Gastroesophageal sphincter (tissue), 4 donors: Measurements from ENCODE around the gene FMO1. TPM values are rescaled to one million over a fixed set of nuclear protein-coding genes. Genes with fewer than 3 reads are reported as not detected.

Experiments used
- ATAC-seq: fragments of 150-250 bp; one replicate; pipeline ENCODE4 v1.9.1; 2016; ENCODE audit warnings: mild to moderate bottlenecking, moderate library complexity
- H3K27ac ChIP-seq, 4 donors: fragments of 200-600 bp; sonication (generic) in 3 of 4; 1 replicate in 3 of 4; 2 replicates in 1 of 4; pipeline ENCODE4 v1.5.1; 2016 to 2019
- H3K27me3 ChIP-seq: fragments of 200-600 bp; sonication (generic); one replicate; pipeline ENCODE4 v1.5.1; 2019
- H3K36me3 ChIP-seq, 2 donors: fragments of 200-600 bp; sonication (generic); one replicate each; pipeline ENCODE4 v1.5.1; 2019; ENCODE audit warnings: control low read depth in 1 of 2
- H3K4me1 ChIP-seq, 3 donors: fragments of 200-600 bp; sonication (generic); 1 replicate in 2 of 3; 2 replicates in 1 of 3; pipeline ENCODE4 v1.5.1; 2016 to 2019; ENCODE audit warnings: control low read depth in 2 of 3
- H3K4me3 ChIP-seq, 2 donors: fragments of 200-600 bp; sonication (generic); one replicate each; pipeline ENCODE4 v1.5.1; 2019; ENCODE audit warnings: mild to moderate bottlenecking in 1 of 2, moderate library complexity in 1 of 2
- H3K9me3 ChIP-seq, 3 donors: fragments of 200-600 bp; sonication (generic); one replicate each; pipeline ENCODE4 v1.5.1; 2017 to 2019; ENCODE audit warnings: control low read depth in 2 of 3
- EP300 ChIP-seq: sonication (generic); formaldehyde crosslinking; IDR thresholded peaks from one replicate; pipeline ENCODE4 v1.6.1; 2017; ENCODE audit warnings: antibody characterized with exemption, mild to moderate bottlenecking
- POLR2A ChIP-seq, 2 donors: fragments of 450-650 bp; IDR thresholded peaks; one replicate each; pipeline ENCODE4 v1.6.1; 2017; ENCODE audit warnings: antibody characterized with exemption in 2 of 2, mild to moderate bottlenecking in 2 of 2, moderate library complexity in 1 of 2
- POLR2AphosphoS5 ChIP-seq: sonication (generic); formaldehyde crosslinking; IDR thresholded peaks from one replicate; pipeline ENCODE4 v1.6.1; 2017; ENCODE audit warnings: antibody characterized with exemption
- WGBS, 2 donors: methylation state at CpG; one replicate each; pipeline ENCODE4 v1.1.5; 2018; ENCODE audit warnings: low coverage in 1 of 2; 5-methylcytosine and 5-hydroxymethylcytosine counted together
- total RNA-seq, 4 donors: library from RNA; depleted of rRNA; stranded (reverse); fragments of >200 nt; gene quantifications; one replicate each; pipeline ENCODE4 v1.1.0, GENCODE V29; 2016
- TF ChIP-seq, protein P1 (sequence below), 4 experiments: fragments of 200-600 bp in 2 of 4; fragments of 450-650 bp in 2 of 4; sonication (generic) in 1 of 4; IDR thresholded peaks; one replicate each; pipeline ENCODE4 v1.5.1; 2017 to 2019; ENCODE audit warnings: antibody characterized with exemption in 4 of 4, mild to moderate bottlenecking in 2 of 4, moderate library complexity in 2 of 4

FMO1 gene
- total RNA-seq, 4 donors from 2014 or later: 0.12 to 0.81 TPM; not detected in 2

DNA sequence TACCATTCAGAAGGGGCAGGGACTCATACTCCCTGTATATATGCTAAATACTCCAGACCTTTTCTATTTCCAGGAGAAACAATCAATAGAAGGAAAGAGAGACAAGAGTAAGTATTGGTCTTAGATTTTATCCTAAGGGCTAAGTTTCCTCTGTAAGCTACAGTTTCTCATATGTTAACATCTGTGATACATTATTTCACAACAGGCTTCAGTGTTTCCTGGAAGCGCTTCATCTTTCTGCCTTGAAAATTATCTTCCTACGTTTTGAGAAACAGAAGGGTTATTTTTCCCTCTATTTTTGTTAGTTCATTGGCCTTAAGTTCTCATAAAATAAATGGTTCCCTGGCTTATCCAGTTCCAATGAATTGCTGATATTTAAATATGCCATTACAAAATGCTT, 15.6 kb downstream of the FMO1 start:
- Histone ChIP-seq H3K9me3 (no peaks in the 10 kb centered on the region), H3K27me3 (no peaks in the 10 kb centered on the region), H3K36me3 (no peaks in the 10 kb centered on the region), H3K4me3 (no peak overlapping the region), H3K27ac (no peak overlapping the region), H3K4me1 (no peaks in the 10 kb centered on the region)
- no peak for ATAC-seq
- TF ChIP-seq POLR2AphosphoS5: no peak
- no peak for TF ChIP-seq POLR2A (IDR thresholded peaks at IDR 0.05)
- TF ChIP-seq, protein P1, sequence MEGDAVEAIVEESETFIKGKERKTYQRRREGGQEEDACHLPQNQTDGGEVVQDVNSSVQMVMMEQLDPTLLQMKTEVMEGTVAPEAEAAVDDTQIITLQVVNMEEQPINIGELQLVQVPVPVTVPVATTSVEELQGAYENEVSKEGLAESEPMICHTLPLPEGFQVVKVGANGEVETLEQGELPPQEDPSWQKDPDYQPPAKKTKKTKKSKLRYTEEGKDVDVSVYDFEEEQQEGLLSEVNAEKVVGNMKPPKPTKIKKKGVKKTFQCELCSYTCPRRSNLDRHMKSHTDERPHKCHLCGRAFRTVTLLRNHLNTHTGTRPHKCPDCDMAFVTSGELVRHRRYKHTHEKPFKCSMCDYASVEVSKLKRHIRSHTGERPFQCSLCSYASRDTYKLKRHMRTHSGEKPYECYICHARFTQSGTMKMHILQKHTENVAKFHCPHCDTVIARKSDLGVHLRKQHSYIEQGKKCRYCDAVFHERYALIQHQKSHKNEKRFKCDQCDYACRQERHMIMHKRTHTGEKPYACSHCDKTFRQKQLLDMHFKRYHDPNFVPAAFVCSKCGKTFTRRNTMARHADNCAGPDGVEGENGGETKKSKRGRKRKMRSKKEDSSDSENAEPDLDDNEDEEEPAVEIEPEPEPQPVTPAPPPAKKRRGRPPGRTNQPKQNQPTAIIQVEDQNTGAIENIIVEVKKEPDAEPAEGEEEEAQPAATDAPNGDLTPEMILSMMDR (IDR thresholded peaks at IDR 0.05): no peak
- no peak for TF ChIP-seq EP300
- 29 to 66% methylated on average over 1 to 2 of the region's 2 CpGs for WGBS, 2 donors

DNA sequence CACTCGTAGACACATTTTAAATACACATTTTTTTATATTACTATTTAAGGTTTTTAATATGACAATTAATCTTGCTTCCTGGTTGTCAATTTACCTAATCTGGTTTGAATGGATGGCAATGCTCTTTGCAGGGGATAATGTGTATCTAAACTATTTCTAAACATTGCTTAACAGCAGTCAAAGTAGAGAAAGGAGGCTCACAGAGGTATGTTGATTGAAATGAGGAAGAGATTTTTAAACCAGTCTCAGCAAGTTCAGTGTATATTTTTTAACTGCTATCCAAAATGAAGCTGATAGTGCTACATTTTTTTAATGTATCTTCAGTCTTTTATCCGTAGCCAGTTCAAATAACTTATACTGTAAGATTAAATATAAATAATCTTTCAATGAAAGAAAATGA, 17.4 kb downstream of the FMO1 start:
- ATAC-seq: no peak
- Histone ChIP-seq H3K27me3 (no peaks in the 10 kb centered on the region), H3K36me3 (no peaks in the 10 kb centered on the region), H3K9me3 (no peaks in the 10 kb centered on the region), H3K4me1 (no peaks in the 10 kb centered on the region), H3K4me3 (no peak overlapping the region), H3K27ac (no peak overlapping the region)
- TF ChIP-seq, protein P1 (IDR thresholded peaks at IDR 0.05): no peak
- TF ChIP-seq EP300 (no peak), POLR2A (IDR thresholded peaks at IDR 0.05) (no peak), POLR2AphosphoS5 (no peak)
- WGBS, 2 donors: 49 to 77% methylated on average over 2 of the region's 2 CpGs

DNA sequence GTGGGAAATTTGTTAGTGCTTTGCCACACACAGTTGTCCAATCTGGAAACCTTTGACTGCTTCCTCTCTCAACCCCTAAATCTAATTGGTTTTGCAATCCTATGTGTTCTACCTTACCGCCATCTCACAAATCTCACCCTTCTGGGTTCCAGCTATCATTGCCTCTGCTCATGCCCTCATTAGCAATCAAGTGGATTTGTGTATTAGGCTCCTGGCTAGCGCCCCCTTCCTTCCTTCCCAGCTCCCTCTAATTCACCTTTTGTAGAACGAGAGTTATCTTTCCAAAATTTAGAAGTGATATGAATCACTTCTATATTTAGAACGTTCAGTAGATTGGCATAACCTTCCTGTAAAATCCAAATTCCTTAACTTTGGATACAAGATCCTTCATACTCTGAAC, 18.6 kb downstream of the FMO1 start:
- H3K4me3 ChIP-seq: no peak overlapping the region
- WGBS, 2 donors: 52 to 54% methylated on average over 4 of the region's 4 CpGs
- H3K9me3 ChIP-seq: no peaks in the 10 kb centered on the region
- no peak overlapping the region for H3K27ac ChIP-seq
- no peaks in the 10 kb centered on the region for H3K4me1 ChIP-seq
- no peaks in the 10 kb centered on the region for H3K27me3 ChIP-seq
- ATAC-seq: no peak
- TF ChIP-seq POLR2A (IDR thresholded peaks at IDR 0.05) (no peak), POLR2AphosphoS5 (no peak), EP300 (no peak)
- TF ChIP-seq, protein P1 (IDR thresholded peaks at IDR 0.05): no peak
- H3K36me3 ChIP-seq: no peaks in the 10 kb centered on the region

DNA sequence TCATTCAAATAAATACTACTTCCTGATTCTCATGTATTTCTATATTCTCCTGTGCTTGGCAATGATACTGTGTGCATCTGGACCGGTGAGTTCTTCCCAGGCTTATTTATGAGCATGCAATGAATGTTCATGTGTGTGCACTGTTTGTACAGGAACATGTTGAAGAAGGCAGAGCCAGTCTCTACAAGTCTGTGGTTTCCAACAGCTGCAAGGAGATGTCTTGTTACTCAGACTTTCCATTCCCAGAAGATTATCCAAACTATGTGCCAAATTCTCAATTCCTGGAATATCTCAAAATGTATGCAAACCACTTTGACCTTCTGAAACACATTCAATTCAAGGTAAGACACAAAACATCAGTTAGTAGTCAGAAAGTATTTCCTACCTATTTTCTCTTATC, 19.1 kb downstream of the FMO1 start:
- no peaks in the 10 kb centered on the region for H3K36me3 ChIP-seq
- TF ChIP-seq, protein P1 (IDR thresholded peaks at IDR 0.05): no peak
- no peak for TF ChIP-seq POLR2AphosphoS5
- TF ChIP-seq POLR2A (IDR thresholded peaks at IDR 0.05): no peak
- TF ChIP-seq EP300: no peak
- H3K27ac ChIP-seq: no peak overlapping the region
- H3K27me3 ChIP-seq: no peaks in the 10 kb centered on the region
- H3K4me3 ChIP-seq: no peak overlapping the region
- ATAC-seq: no peak
- 23 to 57% methylated on average over 1 of the region's 1 CpG for WGBS, 2 donors
- no peaks in the 10 kb centered on the region for H3K9me3 ChIP-seq
- H3K4me1 ChIP-seq: no peaks in the 10 kb centered on the region

DNA sequence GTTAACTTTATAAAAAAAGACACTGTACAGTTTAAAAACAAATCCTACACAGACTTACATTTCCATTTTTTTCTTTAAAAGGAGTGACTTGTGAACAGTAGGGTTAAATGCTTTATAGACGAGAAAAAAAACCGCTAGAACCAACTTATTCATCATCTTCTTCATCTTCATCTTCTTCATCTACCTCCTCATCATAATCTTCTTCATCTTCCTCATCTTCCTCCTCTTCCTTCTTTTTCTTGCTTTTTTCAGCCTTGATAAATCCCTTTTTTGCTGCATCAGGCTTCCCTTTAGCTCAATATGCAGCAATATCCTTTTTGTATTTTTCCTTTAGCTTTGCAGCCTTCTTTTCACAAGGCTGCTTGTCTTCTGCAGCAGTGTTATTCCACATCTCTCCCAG, 22.5 kb downstream of the FMO1 start:
- ATAC-seq: no peak
- 78 to 80% methylated on average over 2 of the region's 2 CpGs for WGBS, 2 donors
- Histone ChIP-seq H3K9me3 (no peaks in the 10 kb centered on the region), H3K27ac (no peak overlapping the region), H3K4me3 (no peak overlapping the region), H3K4me1 (no peaks in the 10 kb centered on the region), H3K27me3 (no peaks in the 10 kb centered on the region), H3K36me3 (no peaks in the 10 kb centered on the region)
- TF ChIP-seq, protein P1 (IDR thresholded peaks at IDR 0.05): no peak
- TF ChIP-seq POLR2A (IDR thresholded peaks at IDR 0.05) (no peak), EP300 (no peak), POLR2AphosphoS5 (no peak)
